ENCODE measurements around the gene KIAA1958. TPM values are rescaled to one million over a fixed set of nuclear protein-coding genes. Genes with fewer than 3 reads are reported as not detected.

The KIAA1958 gene
- total and polyA plus RNA-seq, 4 donors: 0.99 to 7.1 (median 3.3) TPM

- peak; percentile 51 to 79 for TF ChIP-seq JUND (IDR thresholded peaks at IDR 0.05)
- peak; percentile 52 for TF ChIP-seq MAX (IDR thresholded peaks at IDR 0.05)
- TF ChIP-seq FOXA2 (IDR thresholded peaks at IDR 0.05): peak; percentile 10
- peak; percentile 35 for TF ChIP-seq REST (IDR thresholded peaks at IDR 0.05)
- no peak for TF ChIP-seq EGR1 (IDR thresholded peaks at IDR 0.05; ENCODE audit: low read depth in 2 of 2)
- TF ChIP-seq RAD21 (IDR thresholded peaks at IDR 0.05): peak; percentile 13 to 44
- TF ChIP-seq SP1 (IDR thresholded peaks at IDR 0.05): peak; percentile 89
- peak; percentile 93 for TF ChIP-seq HNF4G (IDR thresholded peaks at IDR 0.05)
- TF ChIP-seq RXRA (IDR thresholded peaks at IDR 0.05): peak; percentile 67 to 76
- TF ChIP-seq GABPA (IDR thresholded peaks at IDR 0.05 in 1 of 2, conservative IDR thresholded peaks at IDR 0.05 in 1 of 2): no peak
- no peak for TF ChIP-seq FOXA1 (IDR thresholded peaks at IDR 0.05)
- no peak for TF ChIP-seq ZBTB33 (IDR thresholded peaks at IDR 0.05)
- TF ChIP-seq CTCF (IDR thresholded peaks at IDR 0.05; ENCODE audit: low read depth, low read length, missing input control): no peak
- no peak for TF ChIP-seq TAF1 (conservative IDR thresholded peaks at IDR 0.05)
- peak; percentile 55 for TF ChIP-seq YY1 (IDR thresholded peaks at IDR 0.05)
- peak; percentile 96 to 97 for TF ChIP-seq HNF4A (conservative IDR thresholded peaks at IDR 0.05)
- no peak for TF ChIP-seq NR2F2 (IDR thresholded peaks at IDR 0.05)
- no peak for TF ChIP-seq ATF3 (IDR thresholded peaks at IDR 0.05)
- no peaks in the 10 kb centered on the region for H3K9me3 ChIP-seq (ENCODE audit: control insufficient read depth in 4 of 4, low read length in 3 of 4)
- no peaks in the 10 kb centered on the region for H3K27me3 ChIP-seq (ENCODE audit: control insufficient read depth in 4 of 4, insufficient read depth in 4 of 4, low read length in 3 of 4)
- H3K4me1 ChIP-seq (ENCODE audit: control insufficient read depth in 4 of 4, insufficient read depth in 4 of 4, low read length in 3 of 4): peaks cover 0 to 14% (median 0%) of the 10 kb centered on the region in 4 donors
- WGBS: 58% methylated on average over 9 of the region's 9 CpGs
- H3K27ac ChIP-seq (ENCODE audit: low read depth in 1 of 2, low read length in 2 of 2): peak overlapping the region; percentile 51 to 59
- DNase-seq (ENCODE audit: low spot score): no peak
- H3K9ac ChIP-seq (ENCODE audit: low read depth in 1 of 2, low read length in 2 of 2): no peak overlapping the region
- H3K4me3 ChIP-seq (ENCODE audit: low read depth in 1 of 3, low read length in 3 of 3): peak overlapping the region in 2 of 3 donors; percentile 1 to 17
- no peaks in the 10 kb centered on the region for H3K36me3 ChIP-seq (ENCODE audit: control insufficient read depth in 4 of 4, insufficient read depth in 3 of 4, low read depth in 1 of 4, low read length in 3 of 4)
Measured at GRCh38 chr9:112555844-112556482, 69.3 kb downstream of the KIAA1958 start.

Data from liver (tissue), 9 donors.